Measurements from ENCODE around the gene TMCO2. TPM values are rescaled to one million over a fixed set of nuclear protein-coding genes. Genes with fewer than 3 reads are reported as not detected.

Gene TMCO2
- total and polyA plus RNA-seq, 10 of the 15 experiments (the other 5 are each of a cell fraction or from before 2014, with no cell fraction given): not detected

- Histone ChIP-seq H3K4me3 (peak overlapping the region; percentile 69), H3K79me2 (ENCODE audit: control insufficient read depth, insufficient read depth, low read length) (peaks cover 35% of the 10 kb centered on the region), H3K27me3 (replicated peaks in 1 of 2; ENCODE audit: control insufficient read depth in 2 of 2, insufficient read depth in 2 of 2, low read length in 1 of 2) (no peaks in the 10 kb centered on the region), H3K9ac (ENCODE audit: control insufficient read depth, insufficient read depth, low read length) (peak overlapping the region; percentile 100), H3K4me2 (ENCODE audit: control insufficient read depth, insufficient read depth) (peak overlapping the region; percentile 75), H3K4me1 (ENCODE audit: control insufficient read depth, insufficient read depth, low read length) (peaks cover 8% of the 10 kb centered on the region; the same call in 1 of the 2 replicates), H3K9me3 (replicated peaks; ENCODE audit: control insufficient read depth, insufficient read depth, low read length) (no peaks in the 10 kb centered on the region), H4K20me1 (ENCODE audit: control insufficient read depth, insufficient read depth) (no peaks in the 10 kb centered on the region), H3K27ac (ENCODE audit: control insufficient read depth, insufficient read depth) (peak overlapping the region; percentile 99), H3K36me3 (ENCODE audit: control insufficient read depth in 2 of 2, insufficient read depth in 2 of 2, low read length in 1 of 2) (peaks cover 0 to 5% of the 10 kb centered on the region in 2 experiments; a peak in 2 of 4 replicates), H2AFZ (ENCODE audit: control insufficient read depth, low read depth, low read length) (peak overlapping the region; percentile 99)
- intact Hi-C loops (cut with micrococcal nuclease; ENCODE audit: unreplicated experiment): loop anchor here (10.0 kb wide), 1 partner anchor 148 kb away; no protein-coding TSS in a partner anchor
- ChIA-PET CTCF (interaction anchor here (1.0 to 3.8 kb wide), 6 partner anchors 16 to 113 kb away, joined by 3 to 21 read pairs (median 5); no protein-coding TSS in a partner anchor), SMC1A (ENCODE audit: uncharacterized antibody, unreplicated experiment) (interaction anchor here (1.0 to 2.6 kb wide), 8 partner anchors 9 to 104 kb away, joined by 3 to 9 read pairs (median 4); no protein-coding TSS in a partner anchor), POLR2A (interaction anchor here (0.9 to 3.3 kb wide), 3 partner anchors 15 to 104 kb away, joined by 3 to 16 read pairs (median 11); no protein-coding TSS in a partner anchor), RAD21 (ENCODE audit: unreplicated experiment) (interaction anchor here (0.6 to 1.5 kb wide), 7 partner anchors 9 to 113 kb away, joined by 3 to 6 read pairs (median 3); partner anchors contain the start of gene TMCO2)
- in situ Hi-C loops (cut with MboI): no loop called here
- TF ChIP-seq ZNF622 (IDR thresholded peaks at IDR 0.05) (no peak), MEF2B (IDR thresholded peaks at IDR 0.05; ENCODE audit: partially characterized antibody, poor library complexity, severe bottlenecking) (no peak), NRF1 (conservative IDR thresholded peaks at IDR 0.05; ENCODE audit: low read depth, low read length) (no peak), TAF1 (IDR thresholded peaks at IDR 0.05; ENCODE audit: borderline replicate concordance, low read depth, low read length) (no peak), PKNOX1 (IDR thresholded peaks at IDR 0.05) (no peak), JUNB (IDR thresholded peaks at IDR 0.05) (no peak), SPI1 (IDR thresholded peaks at IDR 0.05; ENCODE audit: borderline replicate concordance, insufficient read depth, low read depth, low read length) (no peak), ELK1 (IDR thresholded peaks at IDR 0.05; ENCODE audit: low read depth, low read length) (no peak), CHD4 (IDR thresholded peaks at IDR 0.05) (no peak), TCF12 (IDR thresholded peaks at IDR 0.05; ENCODE audit: low read depth, low read length) (no peak), ZNF687 (IDR thresholded peaks at IDR 0.05) (no peak), YY1 (IDR thresholded peaks at IDR 0.05; ENCODE audit: low read depth, low read length) (no peak), SMAD5 (IDR thresholded peaks at IDR 0.05; ENCODE audit: low read depth) (no peak)
- DNase-seq (ENCODE audit: low read depth, low spot score) (no peak), FAIRE-seq (peak; percentile 49), ATAC-seq (peak; percentile 20)
- TSS peak; percentile 95 for BruUV-seq (replicated peaks)
- WGBS (ENCODE audit: insufficient coverage, insufficient replicate concordance, low lambda C conversion rate, missing lambda C conversion rate): under 1% methylated on average over 16 of the region's 16 CpGs
Measured at GRCh38 chr1:40257313-40257687, 9.6 kb downstream of the TMCO2 start.
